Measurements from ENCODE around the gene OPN1LW.
"Not testable (repeated sequence)": the region's sequence is repeated elsewhere in the genome, so short reads cannot be mapped to it uniquely, and the experiment has no call there.

DNA sequence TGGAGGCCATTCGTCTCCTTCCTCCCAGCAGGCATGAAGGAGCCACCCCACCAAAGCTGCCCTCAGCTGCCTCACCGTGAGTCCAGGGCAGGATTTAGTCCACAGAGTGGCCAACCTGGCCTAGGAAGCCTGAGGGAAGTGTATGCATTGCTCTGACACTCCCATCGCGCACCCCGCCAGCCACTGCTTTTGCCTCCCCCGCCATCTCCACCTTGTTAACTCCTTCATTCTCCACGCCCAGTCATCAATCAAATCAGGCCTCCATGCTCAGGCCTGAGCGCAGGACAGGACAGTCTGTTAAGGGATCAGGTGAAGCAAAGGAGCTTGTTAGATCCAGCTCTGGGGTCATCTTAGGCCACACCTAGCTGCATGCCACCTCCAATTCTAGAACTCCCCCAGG is 48.8 kb downstream of the OPN1LW start:
- TF ChIP-seq POLR2A (IDR thresholded peaks at IDR 0.05; ENCODE audit: low read depth, low read length); TAF1 (IDR thresholded peaks at IDR 0.05; ENCODE audit: borderline replicate concordance, low read depth, low read length); POLR2AphosphoS5 (IDR thresholded peaks at IDR 0.05; ENCODE audit: low read depth, low read length): not testable (repeated sequence)
